HCT116 (cell line): ENCODE measurements around the gene TMC2. TPM values are rescaled to one million over a fixed set of nuclear protein-coding genes. Genes with fewer than 3 reads are reported as not detected.

Experiments used
- ATAC-seq: fragments of 200-7000 bp; cut with Tn5 transposase; 2 replicates; pipeline ENCODE4 v1.9.1; 2020; ENCODE audit warnings: mild to moderate bottlenecking, moderate library complexity
- BruUV-seq: library from RNA; stranded (reverse); fragments of 400-500 nt; replicated peaks from 2 replicates; lab custom pipeline; 2021; lab: Mats Ljungman, UMichigan
- CTCF ChIA-PET: fragments of 300-600 bp; sonication (Branson Sonifier 250); formaldehyde crosslinking; loops from one replicate; lab custom pipeline; 2021; ENCODE audit warnings: antibody characterized with exemption; lab: Charles Lee
- POLR2A ChIA-PET: fragments of 300-600, 350-600 bp; sonication (Branson Sonifier 250); formaldehyde crosslinking; loops from one replicate; lab custom pipeline; 2021; ENCODE audit warnings: antibody characterized with exemption; lab: Charles Lee
- RAD21 ChIA-PET, 2 experiments: fragments of 300-600 bp; sonication (Branson Sonifier 250); formaldehyde crosslinking; loops; one replicate each; lab custom pipeline; 2023; ENCODE audit warnings: low total read pairs in 2 of 2; ENCODE audit not compliant: uncharacterized antibody in 2 of 2, unreplicated experiment in 2 of 2, low non-redundant PET in 1 of 2; lab: Charles Lee
- DNase-seq: peaks from one replicate; pipeline ENCODE4 v3.0.0-alpha.2; 2010; ENCODE audit warnings: low read depth, low spot score
- H2AFZ ChIP-seq: fragments of 200-600 bp; shearing (Covaris generic), sonication (generic); 2 replicates; pipeline ENCODE4 v1.6.1; 2017; ENCODE audit warnings: low read depth, mixed run types, mixed read lengths, antibody characterized with exemption, low read length; ENCODE audit not compliant: poor library complexity, severe bottlenecking
- H3K27ac ChIP-seq: 2 replicates; pipeline ENCODE4 v1.5.1; 2012; ENCODE audit warnings: low read depth, low read length
- H3K27me3 ChIP-seq: fragments of 200-600 bp; sonication (generic); 2 replicates; pipeline ENCODE4 v1.6.1; 2016; ENCODE audit warnings: mixed run types, low read length, mixed read lengths; ENCODE audit not compliant: insufficient read depth
- H3K36me3 ChIP-seq, 2 experiments: fragments of 200-500 bp in 1 of 2; fragments of 200-600 bp in 1 of 2; sonication (Bioruptor generic) in 1 of 2; sonication (generic) in 1 of 2; 2 replicates each; pipeline versions ENCODE4 v1.5.1 to v1.6.1; 2014 to 2016; ENCODE audit warnings: low read length in 2 of 2, inconsistent platforms in 1 of 2, mixed read lengths in 1 of 2, mixed run types in 1 of 2; ENCODE audit not compliant: insufficient read depth in 2 of 2, control insufficient read depth in 1 of 2
- H3K4me1 ChIP-seq, 2 experiments: fragments of 200-600 bp in 1 of 2; sonication (generic) in 1 of 2; 2 replicates each; pipeline versions ENCODE4 v1.5.1 to v1.6.1; 2012 to 2017; ENCODE audit warnings: low read length in 2 of 2, inconsistent platforms in 1 of 2, mild to moderate bottlenecking in 1 of 2, mixed read lengths in 1 of 2, mixed run types in 1 of 2, moderate library complexity in 1 of 2; ENCODE audit not compliant: insufficient read depth in 2 of 2, control insufficient read depth in 1 of 2
- H3K4me2 ChIP-seq: fragments of 200-600 bp; sonication (generic); 2 replicates; pipeline ENCODE4 v1.6.1; 2017; ENCODE audit warnings: mixed run types, low read length, mixed read lengths
- H3K4me3 ChIP-seq, 2 experiments: fragments of 200-600 bp in 1 of 2; sonication (generic) in 1 of 2; replicated peaks in 1 of 2; 2 replicates each; pipeline ENCODE4 v1.5.1; 2011 to 2016; ENCODE audit warnings: low read length in 2 of 2, control low read depth in 1 of 2, low read depth in 1 of 2, mild to moderate bottlenecking in 1 of 2, mixed read lengths in 1 of 2, mixed run types in 1 of 2
- H3K79me2 ChIP-seq: fragments of 200-600 bp; sonication (generic); 2 replicates; pipeline ENCODE4 v1.6.1; 2017; ENCODE audit warnings: mild to moderate bottlenecking, mixed run types, low read length, moderate library complexity, mixed read lengths; ENCODE audit not compliant: insufficient read depth
- H3K9ac ChIP-seq: fragments of 200-600 bp; sonication (generic); 2 replicates; pipeline ENCODE4 v1.6.1; 2016; ENCODE audit warnings: low read length, mixed read lengths
- H3K9me2 ChIP-seq: fragments of 200-600 bp; sonication (generic), shearing (Covaris generic); 2 replicates; pipeline ENCODE4 v1.6.1; 2017; ENCODE audit warnings: mixed run types, mild to moderate bottlenecking, moderate library complexity; ENCODE audit not compliant: insufficient read depth
- H3K9me3 ChIP-seq, 2 experiments: fragments of 200-500 bp in 1 of 2; fragments of 200-600 bp in 1 of 2; sonication (Bioruptor generic) in 1 of 2; sonication (generic) in 1 of 2; 2 replicates each; pipeline ENCODE4 v1.6.1; 2014 to 2017; ENCODE audit warnings: low read length in 2 of 2, mixed read lengths in 2 of 2, inconsistent platforms in 1 of 2, low read depth in 1 of 2, mild to moderate bottlenecking in 1 of 2, mixed run types in 1 of 2, moderate library complexity in 1 of 2; ENCODE audit not compliant: control insufficient read depth in 1 of 2, insufficient read depth in 1 of 2
- H4K20me1 ChIP-seq: fragments of 200-600 bp; sonication (generic), shearing (Covaris generic); 2 replicates; pipeline ENCODE4 v1.6.1; 2017; ENCODE audit warnings: mixed run types, mild to moderate bottlenecking, moderate library complexity; ENCODE audit not compliant: insufficient read depth
- EZH2 ChIP-seq: fragments of 200-600 bp; sonication (generic); IDR thresholded peaks from 2 replicates; pipeline ENCODE4 v1.6.1; 2017; ENCODE audit warnings: antibody characterized with exemption, mixed run types
- RAD21 ChIP-seq: IDR thresholded peaks from 2 replicates; pipeline ENCODE4 v1.6.1; 2012; ENCODE audit warnings: low read depth, mild to moderate bottlenecking
- SP1 ChIP-seq: IDR thresholded peaks from 2 replicates; pipeline ENCODE4 v1.6.1; 2012; ENCODE audit warnings: low read depth
- intact Hi-C: fragments of 100-400 bp; cut with micrococcal nuclease; formaldehyde crosslinking; loops from 2 replicates; pipeline ENCODE4 v1.10.0; 2022
- microRNA counts: library from miRNA; unstranded; fragments of <30 nt; microRNA quantifications from one replicate; lab custom pipeline; 2015
- microRNA-seq: library from miRNA; unstranded; fragments of <30 nt; microRNA quantifications from one replicate; pipeline ENCODE4, GENCODE V29; 2016; ENCODE audit warnings: borderline number of aligned reads
- total RNA-seq: library from RNA; stranded (reverse); gene quantifications from one replicate; pipeline ENCODE4 v1.2.1, GENCODE V29; 2021; ENCODE audit not compliant: unreplicated experiment
- TF ChIP-seq, protein P1 (sequence below): IDR thresholded peaks from 2 replicates; pipeline ENCODE4 v1.6.1; 2011; ENCODE audit warnings: mild to moderate bottlenecking, low read length, moderate library complexity; ENCODE audit not compliant: insufficient replicate concordance; ENCODE audit errors: extremely low read depth

Gene TMC2
- total RNA-seq, 1 experiment from 2014 or later: not detected

DNA sequence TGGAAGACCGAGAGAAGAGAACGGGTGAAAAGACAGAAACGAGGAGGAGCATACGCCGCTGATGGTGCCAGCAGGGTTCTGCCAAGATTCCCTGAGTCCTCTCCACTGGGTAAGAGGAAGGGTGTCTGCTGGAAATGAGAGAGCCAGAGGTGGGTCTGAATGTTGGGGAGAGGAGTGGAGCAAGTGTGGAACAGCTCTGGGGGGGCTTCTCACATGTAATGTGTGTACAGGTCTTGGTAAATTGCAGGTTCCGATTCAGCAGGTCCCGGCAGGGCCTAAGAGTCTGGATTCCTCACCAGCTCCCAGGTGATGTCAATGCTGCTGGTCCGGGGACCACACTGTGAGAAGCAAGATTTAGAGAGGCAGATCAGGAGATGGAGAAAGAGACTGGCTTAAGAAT is 154.8 kb downstream of the TMC2 start:
- DNase-seq: no peak
- no peak overlapping the region for H3K4me2 ChIP-seq
- peaks cover 6 to 20% of the 10 kb centered on the region in 2 experiments; a peak in 3 of 4 replicates for H3K4me1 ChIP-seq
- TF ChIP-seq, protein P1, sequence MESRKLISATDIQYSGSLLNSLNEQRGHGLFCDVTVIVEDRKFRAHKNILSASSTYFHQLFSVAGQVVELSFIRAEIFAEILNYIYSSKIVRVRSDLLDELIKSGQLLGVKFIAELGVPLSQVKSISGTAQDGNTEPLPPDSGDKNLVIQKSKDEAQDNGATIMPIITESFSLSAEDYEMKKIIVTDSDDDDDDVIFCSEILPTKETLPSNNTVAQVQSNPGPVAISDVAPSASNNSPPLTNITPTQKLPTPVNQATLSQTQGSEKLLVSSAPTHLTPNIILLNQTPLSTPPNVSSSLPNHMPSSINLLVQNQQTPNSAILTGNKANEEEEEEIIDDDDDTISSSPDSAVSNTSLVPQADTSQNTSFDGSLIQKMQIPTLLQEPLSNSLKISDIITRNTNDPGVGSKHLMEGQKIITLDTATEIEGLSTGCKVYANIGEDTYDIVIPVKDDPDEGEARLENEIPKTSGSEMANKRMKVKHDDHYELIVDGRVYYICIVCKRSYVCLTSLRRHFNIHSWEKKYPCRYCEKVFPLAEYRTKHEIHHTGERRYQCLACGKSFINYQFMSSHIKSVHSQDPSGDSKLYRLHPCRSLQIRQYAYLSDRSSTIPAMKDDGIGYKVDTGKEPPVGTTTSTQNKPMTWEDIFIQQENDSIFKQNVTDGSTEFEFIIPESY: no peak
- TF ChIP-seq RAD21 (no peak), EZH2 (no peak), SP1 (no peak)
- no peaks in the 10 kb centered on the region for H3K9me2 ChIP-seq
- no peak overlapping the region for H2AFZ ChIP-seq
- CTCF ChIA-PET: no interaction called here
- no peaks in the 10 kb centered on the region for H3K36me3 ChIP-seq
- no peak overlapping the region for H3K27ac ChIP-seq
- no peaks in the 10 kb centered on the region for H3K27me3 ChIP-seq
- no peak overlapping the region for H3K4me3 ChIP-seq
- no TSS peak for BruUV-seq
- POLR2A ChIA-PET: no interaction called here
- H3K79me2 ChIP-seq: no peaks in the 10 kb centered on the region
- ATAC-seq: no peak
- RAD21 ChIA-PET: no interaction called here
- no peaks in the 10 kb centered on the region for H4K20me1 ChIP-seq
- no peak overlapping the region for H3K9ac ChIP-seq
- intact Hi-C loops: no loop called here
- H3K9me3 ChIP-seq: no peaks in the 10 kb centered on the region

MicroRNAs encoded within 50 kb of the gene (microRNA counts, 767-probe panel; counts per million panel counts)
- microRNA hsa-miR-1292 (lab: Ali Mortazavi, UCI): not detected

Small RNA genes within 50 kb of the gene (microRNA-seq; reads per million reads assigned to microRNA genes)
- 26.6 reads per million, percentile 46 among the genes with 10 or more reads in this experiment for gene MIR1292

Other genes with a start within 250 kb of the TMC2 start
- gene TGM3, start 240.6 kb upstream of the TMC2 start, total RNA-seq: not detected
- gene TGM6, start 155.7 kb upstream of the TMC2 start, total RNA-seq: not detected
- 469 TPM for gene SNRPB, start 65.8 kb upstream of the TMC2 start, total RNA-seq
- gene ZNF343, start 27.7 kb upstream of the TMC2 start, total RNA-seq: 12.0 TPM
- 582 TPM for gene NOP56, start 116.1 kb downstream of the TMC2 start, total RNA-seq
- 132 TPM for gene IDH3B, start 127.6 kb downstream of the TMC2 start, total RNA-seq
- gene EBF4, start 156.2 kb downstream of the TMC2 start, total RNA-seq: 11.4 TPM